Right lobe of liver (tissue), 4 donors: ENCODE results near the gene UQCC2.

ENCODE experiments used
- CTCF ChIP-seq, 4 donors: fragments of 200-600 bp in 3 of 4; fragments of 450-650 bp in 1 of 4; IDR thresholded peaks; one replicate each; pipeline versions ENCODE4 v1.5.1 to v1.8.0; 2016 to 2022; ENCODE audit warnings: antibody characterized with exemption in 4 of 4, mild to moderate bottlenecking in 2 of 4
- POLR2A ChIP-seq: fragments of 450-650 bp; IDR thresholded peaks from one replicate; pipeline ENCODE4 v1.6.1; 2017; ENCODE audit warnings: antibody characterized with exemption, mild to moderate bottlenecking
- donor health status: DM: no; HTN: no; CAD: no.
- donor health status: DM: no; HTN: no; CAD: no.
- donor health status: DM: no; HTN: yes; CAD: no.

DNA sequence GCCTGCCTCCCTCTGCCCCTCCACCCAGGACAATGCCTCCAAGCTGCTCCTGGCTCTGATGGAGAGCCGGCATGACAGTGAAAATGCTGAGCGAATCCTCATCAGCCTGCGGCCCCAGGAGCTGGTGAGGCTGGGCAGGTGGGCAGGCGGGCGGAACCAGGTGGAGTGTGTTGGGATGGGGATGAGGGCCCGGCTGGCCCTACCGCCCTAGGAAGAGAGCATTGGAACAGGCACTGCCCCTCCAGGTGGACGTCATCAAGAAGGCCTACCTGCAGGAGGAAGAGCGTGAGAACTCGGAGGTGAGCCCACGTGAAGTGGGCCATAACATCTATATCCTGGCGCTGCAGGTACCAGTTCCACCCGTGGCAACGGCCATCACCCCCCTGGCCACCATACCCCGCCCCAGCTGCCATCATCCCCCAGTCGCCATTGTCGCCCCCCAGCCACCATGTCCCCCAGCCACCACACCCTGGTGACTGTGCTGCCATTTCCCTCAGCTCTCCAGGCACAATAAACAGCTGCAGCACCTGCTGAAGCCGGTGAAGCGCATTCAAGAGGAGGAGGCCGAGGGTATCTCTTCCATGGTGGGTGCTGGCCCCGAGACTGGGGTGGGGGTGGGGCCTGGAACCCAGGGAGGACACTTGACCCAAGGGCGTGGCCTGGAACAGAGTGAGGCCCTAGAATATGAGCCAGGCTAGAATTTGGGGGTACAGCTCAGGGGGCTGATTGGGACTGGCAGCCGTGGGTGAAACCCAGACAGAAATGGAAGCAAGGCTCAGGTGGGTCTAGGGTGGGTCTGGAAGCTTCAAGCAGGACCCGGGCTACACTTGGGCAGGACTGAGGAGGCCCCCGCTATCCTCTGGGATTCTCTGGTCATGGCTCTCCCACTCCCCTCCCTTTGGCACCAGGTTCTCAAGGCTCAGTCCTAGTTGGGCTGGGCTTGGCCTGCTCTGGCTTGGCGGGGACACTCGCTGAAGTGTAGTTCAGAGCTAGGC lies 24.2 kb downstream of the UQCC2 start:
- no peak for TF ChIP-seq POLR2A
- TF ChIP-seq CTCF (IDR thresholded peaks at IDR 0.05) = no peak
